GM19193 (cell line): ENCODE results near the gene BMP6.

ENCODE experiments used
- POLR2A ChIP-seq: IDR thresholded peaks from 4 replicates; pipeline ENCODE4 v1.6.1; 2011; ENCODE audit not compliant: insufficient read depth, insufficient read length; ENCODE audit errors: extremely low read depth

The BMP6 gene

GRCh38 chr6:7727946-7728854, 2.3 kb downstream of the BMP6 start:
- no peak for TF ChIP-seq POLR2A

GRCh38 chr6:7728855-7729590, 3.1 kb downstream of the BMP6 start:
- no peak for TF ChIP-seq POLR2A

GRCh38 chr6:7730001-7730783, 4.3 kb downstream of the BMP6 start:
- TF ChIP-seq POLR2A, result no peak

- no peak for TF ChIP-seq POLR2A
These were observed 4.9 kb downstream of the BMP6 start for GRCh38 chr6:7730784-7731227.

GRCh38 chr6:7731294-7731693, 5.4 kb downstream of the BMP6 start:
- no peak for TF ChIP-seq POLR2A

- TF ChIP-seq POLR2A, result no peak
These were observed 6.3 kb downstream of the BMP6 start for GRCh38 chr6:7732228-7732627.

- no peak for TF ChIP-seq POLR2A
These were observed 8.9 kb downstream of the BMP6 start for GRCh38 chr6:7734707-7735383.

- no peak for TF ChIP-seq POLR2A
These were observed 11.2 kb downstream of the BMP6 start for GRCh38 chr6:7737106-7737505.

- no peak for TF ChIP-seq POLR2A
These were observed 12.0 kb downstream of the BMP6 start for GRCh38 chr6:7737867-7738266.

- TF ChIP-seq POLR2A, result no peak
These were observed 16.4 kb downstream of the BMP6 start for GRCh38 chr6:7742223-7742785.

GRCh38 chr6:7745942-7746341, 20.0 kb downstream of the BMP6 start:
- TF ChIP-seq POLR2A, result no peak

- no peak for TF ChIP-seq POLR2A
These were observed 21.1 kb downstream of the BMP6 start for GRCh38 chr6:7747016-7747415.

- TF ChIP-seq POLR2A, result no peak
These were observed 21.5 kb downstream of the BMP6 start for GRCh38 chr6:7747433-7747832.

- no peak for TF ChIP-seq POLR2A
These were observed 22.1 kb downstream of the BMP6 start for GRCh38 chr6:7747901-7748504.
